ENCODE measurements around the gene S1PR3.

S1PR3 gene

DNA sequence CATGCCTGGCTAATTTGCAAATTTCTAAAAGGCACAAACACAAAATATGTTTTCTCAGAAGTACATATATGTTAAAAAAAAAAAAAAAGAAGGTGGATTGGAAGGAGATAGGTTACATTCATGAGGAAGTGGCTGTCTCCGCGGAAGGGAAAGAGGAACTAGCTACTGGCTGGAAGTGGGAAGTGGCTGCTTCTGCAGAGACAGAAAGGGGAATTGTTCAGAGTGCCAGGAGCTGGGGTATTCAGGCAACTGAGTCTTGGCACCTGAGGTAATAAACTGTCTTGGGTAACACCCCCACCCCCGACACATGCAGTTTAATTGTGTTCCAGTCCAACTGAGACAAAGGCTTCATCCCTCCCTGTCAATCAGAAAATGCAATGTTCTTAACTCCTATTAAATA, 45.6 kb downstream of the S1PR3 start:
- Histone ChIP-seq H3K4me3 (ENCODE audit: low read length) (no peak overlapping the region), H2AFZ (ENCODE audit: low read length) (no peak overlapping the region), H4K20me1 (ENCODE audit: insufficient read depth, low read length) (no peaks in the 10 kb centered on the region), H3K9me2 (replicated peaks; ENCODE audit: insufficient read depth, low read length) (no peaks in the 10 kb centered on the region), H3K9ac (ENCODE audit: low read length) (no peak overlapping the region), H3K36me3 (replicated peaks; ENCODE audit: insufficient read depth, low read length) (no peaks in the 10 kb centered on the region), H3K4me1 (ENCODE audit: low read length) (no peaks in the 10 kb centered on the region), H3K27ac (ENCODE audit: low read length) (no peak overlapping the region), H3K9me3 (replicated peaks; ENCODE audit: insufficient read depth, low read length) (no peaks in the 10 kb centered on the region), H3K27me3 (replicated peaks; ENCODE audit: insufficient read depth, low read length) (no peaks in the 10 kb centered on the region), H3F3A (ENCODE audit: insufficient read depth, low read length) (no peaks in the 10 kb centered on the region), H3K4me2 (ENCODE audit: low read depth, low read length) (no peak overlapping the region), H3K79me2 (ENCODE audit: low read length) (no peaks in the 10 kb centered on the region)
- DNase-seq: no peak
- TF ChIP-seq, protein P1, sequence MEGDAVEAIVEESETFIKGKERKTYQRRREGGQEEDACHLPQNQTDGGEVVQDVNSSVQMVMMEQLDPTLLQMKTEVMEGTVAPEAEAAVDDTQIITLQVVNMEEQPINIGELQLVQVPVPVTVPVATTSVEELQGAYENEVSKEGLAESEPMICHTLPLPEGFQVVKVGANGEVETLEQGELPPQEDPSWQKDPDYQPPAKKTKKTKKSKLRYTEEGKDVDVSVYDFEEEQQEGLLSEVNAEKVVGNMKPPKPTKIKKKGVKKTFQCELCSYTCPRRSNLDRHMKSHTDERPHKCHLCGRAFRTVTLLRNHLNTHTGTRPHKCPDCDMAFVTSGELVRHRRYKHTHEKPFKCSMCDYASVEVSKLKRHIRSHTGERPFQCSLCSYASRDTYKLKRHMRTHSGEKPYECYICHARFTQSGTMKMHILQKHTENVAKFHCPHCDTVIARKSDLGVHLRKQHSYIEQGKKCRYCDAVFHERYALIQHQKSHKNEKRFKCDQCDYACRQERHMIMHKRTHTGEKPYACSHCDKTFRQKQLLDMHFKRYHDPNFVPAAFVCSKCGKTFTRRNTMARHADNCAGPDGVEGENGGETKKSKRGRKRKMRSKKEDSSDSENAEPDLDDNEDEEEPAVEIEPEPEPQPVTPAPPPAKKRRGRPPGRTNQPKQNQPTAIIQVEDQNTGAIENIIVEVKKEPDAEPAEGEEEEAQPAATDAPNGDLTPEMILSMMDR (IDR thresholded peaks at IDR 0.05; ENCODE audit: low read length): no peak
- no peak for TF ChIP-seq EZH2phosphoT487 (IDR thresholded peaks at IDR 0.05; ENCODE audit: low read length)
- no peak for TF ChIP-seq EZH2 (optimal IDR thresholded peaks at IDR 0.05; ENCODE audit: low read depth, low read length)

DNA sequence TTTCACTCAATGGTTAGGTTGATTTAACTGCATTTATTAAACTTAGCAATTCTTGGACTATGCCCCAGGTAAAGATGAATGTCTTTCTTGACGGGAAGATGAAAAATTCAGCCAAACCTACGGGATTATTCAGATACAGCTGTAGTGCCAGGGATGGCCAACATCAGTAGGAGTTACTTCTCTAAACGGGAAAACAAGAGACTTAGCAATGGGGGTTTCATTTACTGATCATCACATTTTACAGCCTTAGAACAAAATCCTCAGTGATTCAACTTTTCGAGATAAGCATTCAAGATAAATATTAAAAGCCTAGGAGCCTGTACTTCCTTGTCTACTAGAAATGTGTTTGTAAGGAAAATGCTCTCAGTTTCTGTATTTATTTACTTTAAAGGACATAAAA, 46.1 kb downstream of the S1PR3 start:
- Histone ChIP-seq H3K27ac (ENCODE audit: low read length) (no peak overlapping the region), H3K36me3 (replicated peaks; ENCODE audit: insufficient read depth, low read length) (no peaks in the 10 kb centered on the region), H3K9ac (ENCODE audit: low read length) (no peak overlapping the region), H3K9me3 (replicated peaks; ENCODE audit: insufficient read depth, low read length) (no peaks in the 10 kb centered on the region), H3K9me2 (replicated peaks; ENCODE audit: insufficient read depth, low read length) (no peaks in the 10 kb centered on the region), H3K4me2 (ENCODE audit: low read depth, low read length) (no peak overlapping the region), H3K4me1 (ENCODE audit: low read length) (no peaks in the 10 kb centered on the region), H4K20me1 (ENCODE audit: insufficient read depth, low read length) (no peaks in the 10 kb centered on the region), H2AFZ (ENCODE audit: low read length) (no peak overlapping the region), H3F3A (ENCODE audit: insufficient read depth, low read length) (no peaks in the 10 kb centered on the region), H3K79me2 (ENCODE audit: low read length) (no peaks in the 10 kb centered on the region), H3K4me3 (ENCODE audit: low read length) (no peak overlapping the region), H3K27me3 (replicated peaks; ENCODE audit: insufficient read depth, low read length) (no peaks in the 10 kb centered on the region)
- no peak for DNase-seq
- TF ChIP-seq EZH2phosphoT487 (IDR thresholded peaks at IDR 0.05; ENCODE audit: low read length) (no peak), EZH2 (optimal IDR thresholded peaks at IDR 0.05; ENCODE audit: low read depth, low read length) (no peak)
- TF ChIP-seq, protein P1 (IDR thresholded peaks at IDR 0.05; ENCODE audit: low read length): no peak

GRCh38 chr9:89037891-89038290, 46.6 kb downstream of the S1PR3 start:
- TF ChIP-seq EZH2 (optimal IDR thresholded peaks at IDR 0.05; ENCODE audit: low read depth, low read length) (no peak), EZH2phosphoT487 (IDR thresholded peaks at IDR 0.05; ENCODE audit: low read length) (no peak)
- TF ChIP-seq, protein P1 (IDR thresholded peaks at IDR 0.05; ENCODE audit: low read length): no peak
- H3K9me2 ChIP-seq (replicated peaks; ENCODE audit: insufficient read depth, low read length): no peaks in the 10 kb centered on the region
- H3K4me3 ChIP-seq (ENCODE audit: low read length): no peak overlapping the region
- no peak overlapping the region for H2AFZ ChIP-seq (ENCODE audit: low read length)
- no peak overlapping the region for H3K4me2 ChIP-seq (ENCODE audit: low read depth, low read length)
- H3F3A ChIP-seq (ENCODE audit: insufficient read depth, low read length): no peaks in the 10 kb centered on the region
- H4K20me1 ChIP-seq (ENCODE audit: insufficient read depth, low read length): no peaks in the 10 kb centered on the region
- no peaks in the 10 kb centered on the region for H3K36me3 ChIP-seq (replicated peaks; ENCODE audit: insufficient read depth, low read length)
- H3K9me3 ChIP-seq (replicated peaks; ENCODE audit: insufficient read depth, low read length): no peaks in the 10 kb centered on the region
- no peaks in the 10 kb centered on the region for H3K27me3 ChIP-seq (replicated peaks; ENCODE audit: insufficient read depth, low read length)
- no peak for DNase-seq
- no peaks in the 10 kb centered on the region for H3K79me2 ChIP-seq (ENCODE audit: low read length)
- no peak overlapping the region for H3K9ac ChIP-seq (ENCODE audit: low read length)
- H3K27ac ChIP-seq (ENCODE audit: low read length): no peak overlapping the region
- no peaks in the 10 kb centered on the region for H3K4me1 ChIP-seq (ENCODE audit: low read length)
